WTC11 (cell line): ENCODE results near the gene SHANK1. TPM values are rescaled to one million over a fixed set of nuclear protein-coding genes. Genes with fewer than 3 reads are reported as not detected.
A peak's percentile ranks its signal among the peaks of the same experiment; 100 is the strongest.

Experiments used
- ATAC-seq: fragments of 200-7000 bp; cut with Tn5 transposase; 2 replicates; pipeline ENCODE4 v1.10.0; 2021; ENCODE audit warnings: mild to moderate bottlenecking, moderate library complexity
- CTCF ChIA-PET: fragments of 300-600 bp; sonication (Branson Sonifier 250); formaldehyde crosslinking; loops from one replicate; lab custom pipeline; 2021; ENCODE audit warnings: antibody characterized with exemption; lab: Charles Lee
- POLR2A ChIA-PET: fragments of 350-600 bp; sonication (Branson Sonifier 250); formaldehyde crosslinking; loops from one replicate; lab custom pipeline; 2021; ENCODE audit warnings: antibody characterized with exemption; lab: Charles Lee
- DNase-seq: peaks from one replicate; pipeline ENCODE4 v3.0.0; 2021; ENCODE audit warnings: low spot score
- H3K27ac Mint-ChIP-seq: 2 replicates; pipeline ENCODE4 v1.8.0; 2021; ENCODE audit warnings: mixed read lengths
- H3K27me3 Mint-ChIP-seq: 2 replicates; pipeline ENCODE4 v1.8.0; 2021; ENCODE audit warnings: low read depth, mild to moderate bottlenecking, moderate library complexity, mixed read lengths
- H3K36me3 Mint-ChIP-seq: 2 replicates; pipeline ENCODE4 v1.8.0; 2021; ENCODE audit warnings: mixed read lengths
- H3K4me1 Mint-ChIP-seq: 2 replicates; pipeline ENCODE4 v1.8.0; 2022; ENCODE audit warnings: mixed read lengths
- H3K4me3 Mint-ChIP-seq: 2 replicates; pipeline ENCODE4 v1.8.0; 2021; ENCODE audit warnings: mild to moderate bottlenecking, moderate library complexity, mixed read lengths
- H3K9me3 Mint-ChIP-seq: 2 replicates; pipeline ENCODE4 v1.8.0; 2021; ENCODE audit warnings: mixed read lengths
- ATF3 ChIP-seq: sonication (generic); formaldehyde crosslinking; conservative IDR thresholded peaks from 2 replicates; pipeline ENCODE4 v1.8.1; 2022; ENCODE audit warnings: mild to moderate bottlenecking, missing genetic modification reagents
- CREB1 ChIP-seq: sonication (generic); formaldehyde crosslinking; IDR thresholded peaks from 2 replicates; pipeline ENCODE4 v1.8.0; 2023; ENCODE audit warnings: mild to moderate bottlenecking, missing genetic modification reagents
- CREM ChIP-seq: sonication (generic); formaldehyde crosslinking; IDR thresholded peaks from 2 replicates; pipeline ENCODE4 v1.8.1; 2022; ENCODE audit warnings: mild to moderate bottlenecking, missing genetic modification reagents, moderate library complexity
- FOXP1 ChIP-seq: sonication (generic); formaldehyde crosslinking; IDR thresholded peaks from 2 replicates; pipeline ENCODE4 v1.8.0; 2022; ENCODE audit warnings: missing genetic modification reagents, mild to moderate bottlenecking, moderate library complexity, borderline replicate concordance
- GABPB1 ChIP-seq: sonication (generic); formaldehyde crosslinking; IDR thresholded peaks from 2 replicates; pipeline ENCODE4 v1.8.1; 2023; ENCODE audit warnings: mild to moderate bottlenecking, missing genetic modification reagents
- IRF1 ChIP-seq: sonication (generic); formaldehyde crosslinking; IDR thresholded peaks from 2 replicates; pipeline ENCODE4 v1.8.0; 2023; ENCODE audit warnings: missing genetic modification reagents
- NFYB ChIP-seq: sonication (generic); formaldehyde crosslinking; conservative IDR thresholded peaks from 2 replicates; pipeline ENCODE4 v1.8.0; 2022; ENCODE audit warnings: low read depth, missing genetic modification reagents
- NR1H2 ChIP-seq: sonication (generic); formaldehyde crosslinking; IDR thresholded peaks from 2 replicates; pipeline ENCODE4 v1.9.0; 2021; ENCODE audit warnings: mild to moderate bottlenecking, moderate library complexity, missing genetic modification reagents
- SP1 ChIP-seq: sonication (generic); formaldehyde crosslinking; conservative IDR thresholded peaks from 2 replicates; pipeline ENCODE4 v1.8.1; 2022; ENCODE audit warnings: missing genetic modification reagents
- USF1 ChIP-seq: sonication (generic); formaldehyde crosslinking; IDR thresholded peaks from 2 replicates; pipeline ENCODE4 v1.8.0; 2022; ENCODE audit warnings: mild to moderate bottlenecking, missing genetic modification reagents
- ZNF219 ChIP-seq: sonication (generic); formaldehyde crosslinking; IDR thresholded peaks from 2 replicates; pipeline ENCODE4 v1.8.0; 2023; ENCODE audit warnings: missing genetic modification reagents, mild to moderate bottlenecking, borderline replicate concordance
- total RNA-seq: library from RNA; stranded (reverse); gene quantifications from 3 replicates; pipeline ENCODE4 v1.2.3, GENCODE V29; 2021
- TF ChIP-seq, protein P1 (sequence below): sonication (generic); formaldehyde crosslinking; IDR thresholded peaks from 2 replicates; pipeline ENCODE4 v1.8.1; 2023; ENCODE audit warnings: mild to moderate bottlenecking, missing genetic modification reagents, moderate library complexity
- TF ChIP-seq, protein P2 (sequence below): fragments of 250-450 bp; sonication (Bioruptor Pico); conservative IDR thresholded peaks from 2 replicates; pipeline ENCODE4 v1.9.0; 2021; ENCODE audit warnings: mild to moderate bottlenecking
- TF ChIP-seq, protein P3 (sequence below): sonication (generic); formaldehyde crosslinking; IDR thresholded peaks from 2 replicates; pipeline ENCODE4 v1.8.0; 2023; ENCODE audit warnings: mild to moderate bottlenecking, missing genetic modification reagents

SHANK1 gene
- total RNA-seq, 1 experiment from 2014 or later, result 8.7 TPM

GRCh38 chr19:50657712-50658440 lies 61.7 kb downstream of the SHANK1 start:
- peak; percentile 95 for ATAC-seq
- peaks cover 51% of the 10 kb centered on the region for H3K27me3 Mint-ChIP-seq
- peak overlapping the region; percentile 100 for H3K27ac Mint-ChIP-seq
- peak overlapping the region; percentile 99 for H3K4me3 Mint-ChIP-seq
- CTCF ChIA-PET, result interaction anchor here (0.5 to 1.2 kb wide), 9 partner anchors 9 to 359 kb away, joined by 3 to 8 read pairs (median 4); partner anchors contain the start of gene C19orf81
- TF ChIP-seq NFYB (peak; percentile 64), FOXP1 (no peak), CREB1 (CRISPR knock-in tag) (no peak), SP1 (CRISPR knock-in tag) (peak; percentile 11; the same call in 1 of the 2 replicates), IRF1 (CRISPR knock-in tag) (no peak), CREM (CRISPR knock-in tag) (0 out of 2 replicates have a peak, but pooled peaks have one; percentile 19)
- TF ChIP-seq, protein P1, sequence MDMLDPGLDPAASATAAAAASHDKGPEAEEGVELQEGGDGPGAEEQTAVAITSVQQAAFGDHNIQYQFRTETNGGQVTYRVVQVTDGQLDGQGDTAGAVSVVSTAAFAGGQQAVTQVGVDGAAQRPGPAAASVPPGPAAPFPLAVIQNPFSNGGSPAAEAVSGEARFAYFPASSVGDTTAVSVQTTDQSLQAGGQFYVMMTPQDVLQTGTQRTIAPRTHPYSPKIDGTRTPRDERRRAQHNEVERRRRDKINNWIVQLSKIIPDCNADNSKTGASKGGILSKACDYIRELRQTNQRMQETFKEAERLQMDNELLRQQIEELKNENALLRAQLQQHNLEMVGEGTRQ (CRISPR knock-in tag), result peak; percentile 11; the same call in 1 of the 2 replicates
- TF ChIP-seq, protein P2, sequence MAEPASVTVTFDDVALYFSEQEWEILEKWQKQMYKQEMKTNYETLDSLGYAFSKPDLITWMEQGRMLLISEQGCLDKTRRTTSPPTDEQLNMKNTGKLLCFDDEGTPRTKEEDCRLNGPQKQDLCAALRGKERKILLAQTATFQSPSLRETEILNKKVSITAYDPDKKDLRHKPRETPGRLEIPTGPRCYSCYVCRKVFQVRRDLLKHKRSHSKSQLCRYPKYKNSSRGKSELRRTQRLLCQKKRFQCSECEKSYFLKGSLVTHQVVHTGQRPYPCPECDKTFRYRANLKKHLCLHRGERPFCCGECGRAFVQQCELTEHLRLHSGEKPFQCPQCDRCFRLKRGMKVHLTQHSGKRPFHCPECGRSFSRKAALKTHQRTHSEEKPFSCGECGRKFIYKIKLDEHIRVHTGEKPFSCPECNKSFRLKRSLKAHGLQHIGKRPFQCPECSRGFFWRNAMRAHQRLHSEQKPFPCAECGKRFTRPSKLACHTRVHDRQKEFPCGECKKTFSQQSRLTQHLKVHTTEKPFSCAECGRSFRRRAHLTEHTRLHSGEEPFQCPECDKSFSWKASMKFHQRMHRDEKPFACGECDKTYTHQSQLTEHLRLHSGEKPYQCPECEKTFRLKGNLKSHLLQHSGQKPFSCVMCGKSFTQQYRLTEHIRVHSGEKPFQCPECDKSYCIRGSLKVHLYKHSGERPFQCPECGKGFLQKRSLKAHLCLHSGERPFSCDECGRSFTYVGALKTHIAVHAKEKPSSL, result no peak
- H3K9me3 Mint-ChIP-seq, result peaks cover 9% of the 10 kb centered on the region
- POLR2A ChIA-PET, result interaction anchor here (0.6 to 1.0 kb wide), 4 partner anchors 12 to 326 kb away, joined by 3 to 6 read pairs (median 4); no protein-coding TSS in a partner anchor
- no peaks in the 10 kb centered on the region for H3K36me3 Mint-ChIP-seq
- peaks cover 34% of the 10 kb centered on the region for H3K4me1 Mint-ChIP-seq
- DNase-seq, result peak; percentile 100

DNA sequence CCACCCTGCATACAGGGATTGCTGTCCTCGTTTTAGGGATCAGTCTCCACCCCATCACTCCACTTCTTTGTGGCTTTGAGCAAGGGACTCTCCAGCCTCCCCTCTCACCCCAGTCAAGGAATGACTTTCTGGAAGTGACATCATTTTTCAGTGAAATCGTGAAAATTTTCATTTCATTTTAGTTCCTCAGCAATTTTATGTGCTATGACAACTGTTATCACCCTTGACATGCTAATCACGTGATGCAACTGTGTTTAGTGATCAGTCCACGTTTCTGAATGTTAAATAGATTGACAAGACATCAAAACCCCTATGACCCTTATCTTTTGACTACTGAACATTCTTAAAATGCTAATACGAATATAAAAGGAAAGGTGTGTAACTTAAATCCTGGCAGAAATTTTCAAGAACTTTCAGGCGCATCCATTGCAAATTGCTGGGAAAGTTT lies 62.4 kb downstream of the SHANK1 start:
- DNase-seq (no peak), ATAC-seq (no peak)
- CTCF ChIA-PET, result no interaction called here
- peak overlapping the region; percentile 90 for H3K27ac Mint-ChIP-seq
- no peaks in the 10 kb centered on the region for H3K36me3 Mint-ChIP-seq
- peaks cover 36% of the 10 kb centered on the region for H3K4me1 Mint-ChIP-seq
- peak overlapping the region; percentile 99 for H3K4me3 Mint-ChIP-seq
- POLR2A ChIA-PET, result no interaction called here
- H3K27me3 Mint-ChIP-seq, result peaks cover 52% of the 10 kb centered on the region
- peaks cover 9% of the 10 kb centered on the region for H3K9me3 Mint-ChIP-seq
- TF ChIP-seq GABPB1, result no peak

DNA sequence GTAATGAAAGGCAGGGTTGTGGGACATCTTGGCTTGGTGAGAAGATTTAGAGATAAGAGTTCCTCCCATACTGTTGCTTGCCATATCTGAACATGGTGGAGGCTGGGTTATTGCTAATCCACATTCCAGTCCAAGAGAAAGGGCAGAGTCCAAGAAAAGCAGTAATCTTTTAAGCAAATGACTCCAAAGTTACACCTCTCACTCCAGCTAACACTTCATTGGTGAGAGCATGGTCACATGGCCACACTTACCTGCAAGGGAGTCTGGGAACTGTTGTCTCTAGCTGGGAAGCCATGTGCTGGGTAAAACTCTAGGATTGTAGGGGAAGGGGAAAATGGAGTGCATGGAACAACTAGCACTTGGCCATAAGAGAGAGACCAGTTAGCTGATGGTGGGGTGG lies 64.7 kb downstream of the SHANK1 start:
- POLR2A ChIA-PET, result no interaction called here
- no peak overlapping the region for H3K4me3 Mint-ChIP-seq
- peaks cover 48% of the 10 kb centered on the region for H3K27me3 Mint-ChIP-seq
- TF ChIP-seq, protein P1 (CRISPR knock-in tag), result peak; percentile 55
- 0 out of 2 replicates have a peak, but pooled peaks have one; percentile 54 for TF ChIP-seq USF1 (CRISPR knock-in tag)
- no peak for TF ChIP-seq NR1H2 (CRISPR knock-in tag)
- no peak for TF ChIP-seq ATF3 (CRISPR knock-in tag)
- TF ChIP-seq, protein P3, sequence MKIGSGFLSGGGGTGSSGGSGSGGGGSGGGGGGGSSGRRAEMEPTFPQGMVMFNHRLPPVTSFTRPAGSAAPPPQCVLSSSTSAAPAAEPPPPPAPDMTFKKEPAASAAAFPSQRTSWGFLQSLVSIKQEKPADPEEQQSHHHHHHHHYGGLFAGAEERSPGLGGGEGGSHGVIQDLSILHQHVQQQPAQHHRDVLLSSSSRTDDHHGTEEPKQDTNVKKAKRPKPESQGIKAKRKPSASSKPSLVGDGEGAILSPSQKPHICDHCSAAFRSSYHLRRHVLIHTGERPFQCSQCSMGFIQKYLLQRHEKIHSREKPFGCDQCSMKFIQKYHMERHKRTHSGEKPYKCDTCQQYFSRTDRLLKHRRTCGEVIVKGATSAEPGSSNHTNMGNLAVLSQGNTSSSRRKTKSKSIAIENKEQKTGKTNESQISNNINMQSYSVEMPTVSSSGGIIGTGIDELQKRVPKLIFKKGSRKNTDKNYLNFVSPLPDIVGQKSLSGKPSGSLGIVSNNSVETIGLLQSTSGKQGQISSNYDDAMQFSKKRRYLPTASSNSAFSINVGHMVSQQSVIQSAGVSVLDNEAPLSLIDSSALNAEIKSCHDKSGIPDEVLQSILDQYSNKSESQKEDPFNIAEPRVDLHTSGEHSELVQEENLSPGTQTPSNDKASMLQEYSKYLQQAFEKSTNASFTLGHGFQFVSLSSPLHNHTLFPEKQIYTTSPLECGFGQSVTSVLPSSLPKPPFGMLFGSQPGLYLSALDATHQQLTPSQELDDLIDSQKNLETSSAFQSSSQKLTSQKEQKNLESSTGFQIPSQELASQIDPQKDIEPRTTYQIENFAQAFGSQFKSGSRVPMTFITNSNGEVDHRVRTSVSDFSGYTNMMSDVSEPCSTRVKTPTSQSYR, result no peak
- no peak for TF ChIP-seq ZNF219 (CRISPR knock-in tag)
- TF ChIP-seq, all 79 proteins: peak for 2
- H3K27ac Mint-ChIP-seq, result no peak overlapping the region
- no peaks in the 10 kb centered on the region for H3K36me3 Mint-ChIP-seq
- H3K9me3 Mint-ChIP-seq, result peaks cover 9% of the 10 kb centered on the region
- DNase-seq (no peak), ATAC-seq (no peak)
- CTCF ChIA-PET, result interaction anchor here (1.1 to 1.5 kb wide), 3 partner anchors 47 to 99 kb away, joined by 3 to 5 read pairs (median 3); no protein-coding TSS in a partner anchor
- peaks cover 23% of the 10 kb centered on the region for H3K4me1 Mint-ChIP-seq
